HPDE6-E6E7 (cell line): ENCODE results near the gene INTS7.

Source experiments
- DNase-seq: peaks from one replicate; pipeline ENCODE4 v3.0.0; 2011; ENCODE audit warnings: missing footprints; ENCODE audit errors: extremely low spot score

Gene INTS7

GRCh38 chr1:211908951-211909350 is 126.4 kb downstream of the INTS7 start:
- DNase-seq = no peak

GRCh38 chr1:211908453-211908852 is 126.9 kb downstream of the INTS7 start:
- DNase-seq = no peak

GRCh38 chr1:211903490-211904245 is 131.7 kb downstream of the INTS7 start:
- DNase-seq = no peak

- no peak for DNase-seq
Measured at GRCh38 chr1:211902624-211903291, 132.6 kb downstream of the INTS7 start.

GRCh38 chr1:211901945-211902344 is 133.4 kb downstream of the INTS7 start:
- DNase-seq = no peak

GRCh38 chr1:211900441-211900840 is 134.9 kb downstream of the INTS7 start:
- no peak for DNase-seq

- DNase-seq = no peak
Measured at GRCh38 chr1:211896958-211897357, 138.4 kb downstream of the INTS7 start.

GRCh38 chr1:211895126-211895759 is 140.1 kb downstream of the INTS7 start:
- DNase-seq = no peak

- DNase-seq = no peak
Measured at GRCh38 chr1:211894312-211894711, 141.0 kb downstream of the INTS7 start.

GRCh38 chr1:211893260-211893659 is 142.1 kb downstream of the INTS7 start:
- DNase-seq = no peak

GRCh38 chr1:211892577-211892976 is 142.8 kb downstream of the INTS7 start:
- no peak for DNase-seq

GRCh38 chr1:211891708-211892107 is 143.6 kb downstream of the INTS7 start:
- no peak for DNase-seq
